NOMO-1 (cell line): Measurements from ENCODE around the gene TMEM106C.

Source experiments
- DNase-seq, 2 experiments: peaks; one replicate each; lab custom pipeline; 2025; ENCODE audit not compliant: unreplicated experiment in 2 of 2; lab: John Stamatoyannopoulos, UW

TMEM106C gene, protein sequence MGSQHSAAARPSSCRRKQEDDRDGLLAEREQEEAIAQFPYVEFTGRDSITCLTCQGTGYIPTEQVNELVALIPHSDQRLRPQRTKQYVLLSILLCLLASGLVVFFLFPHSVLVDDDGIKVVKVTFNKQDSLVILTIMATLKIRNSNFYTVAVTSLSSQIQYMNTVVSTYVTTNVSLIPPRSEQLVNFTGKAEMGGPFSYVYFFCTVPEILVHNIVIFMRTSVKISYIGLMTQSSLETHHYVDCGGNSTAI

DNA sequence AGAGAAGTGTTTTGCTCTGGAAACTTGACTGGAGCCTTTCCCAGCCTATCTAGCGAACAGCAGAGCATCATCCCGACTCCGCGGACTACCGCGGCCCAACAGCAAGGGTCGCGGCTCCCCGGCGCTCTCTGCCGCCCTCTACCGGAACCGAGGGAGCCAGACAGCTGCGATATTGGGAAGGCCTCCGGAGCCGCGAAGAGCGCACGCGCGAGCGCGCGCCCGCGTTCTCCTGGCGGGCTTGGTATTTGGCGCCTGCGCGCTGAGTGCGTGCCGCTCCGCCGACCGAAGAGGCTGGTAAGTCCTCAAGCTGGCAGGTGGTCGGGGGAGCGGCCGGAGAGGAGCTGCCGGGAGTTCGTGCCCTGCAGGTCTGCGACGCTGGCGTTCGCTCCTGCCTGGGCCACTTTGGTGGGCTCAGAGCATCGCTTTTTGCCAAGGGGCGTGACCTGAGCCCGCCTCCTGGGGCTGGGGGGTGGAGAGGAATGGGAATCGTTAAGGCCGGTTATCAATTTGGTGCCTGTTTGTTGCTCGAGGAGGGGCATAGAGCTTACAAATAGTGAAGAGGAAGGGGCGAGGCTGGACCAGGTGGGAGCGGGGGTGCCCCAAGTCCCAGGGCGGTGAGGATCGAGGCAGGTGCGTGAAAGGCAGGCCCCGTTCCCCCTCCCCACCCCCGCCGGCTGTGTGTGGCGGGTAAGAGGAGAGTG lies at the start of gene TMEM106C:
TSS of gene TMEM106C (plus strand) at position 257 of the 701 bp plus-strand sequence. CDS start 641 bp downstream, outside the sequence.
- peak; percentile 87 to 91 for DNase-seq

DNA sequence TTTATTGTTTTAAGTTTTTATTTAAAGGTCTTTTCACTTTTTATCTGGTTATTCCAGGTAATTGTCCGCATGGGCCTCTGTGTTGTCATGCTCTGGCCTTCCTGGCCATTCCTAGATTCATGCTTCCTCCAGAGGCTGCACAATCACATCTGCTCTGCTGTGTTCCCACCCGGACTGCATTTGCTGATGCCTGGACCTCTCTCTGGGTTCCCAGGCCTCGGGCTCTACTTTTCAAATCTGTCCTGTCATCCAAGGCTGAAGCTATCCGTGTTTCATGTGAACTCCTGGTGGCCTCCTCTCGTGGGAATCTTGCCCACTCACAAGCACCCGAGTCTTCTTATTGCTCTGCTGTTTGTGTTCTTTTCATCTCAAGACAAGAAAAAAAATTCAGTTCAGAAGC lies 42.5 kb upstream of the TMEM106C start:
- DNase-seq, result no peak

DNA sequence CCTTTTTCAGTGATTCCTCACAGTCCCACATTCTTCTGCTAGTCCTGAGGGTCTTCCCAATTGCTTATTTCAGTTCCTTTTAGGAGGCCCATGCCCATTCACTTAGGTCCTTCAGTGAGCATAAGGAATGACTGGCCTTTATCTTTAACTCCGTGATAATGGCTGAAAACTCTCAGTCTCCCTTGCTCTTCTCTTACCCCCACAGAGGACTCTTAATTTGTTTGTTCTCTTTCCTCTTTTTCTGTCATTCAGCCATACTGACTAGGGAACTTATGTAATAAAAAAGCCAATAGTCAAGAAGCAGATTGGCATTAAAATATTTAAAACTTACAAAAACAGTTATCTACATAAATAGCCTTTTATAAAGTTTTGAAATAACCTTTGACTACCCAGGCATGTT lies 41.5 kb upstream of the TMEM106C start:
- DNase-seq, result no peak

DNA sequence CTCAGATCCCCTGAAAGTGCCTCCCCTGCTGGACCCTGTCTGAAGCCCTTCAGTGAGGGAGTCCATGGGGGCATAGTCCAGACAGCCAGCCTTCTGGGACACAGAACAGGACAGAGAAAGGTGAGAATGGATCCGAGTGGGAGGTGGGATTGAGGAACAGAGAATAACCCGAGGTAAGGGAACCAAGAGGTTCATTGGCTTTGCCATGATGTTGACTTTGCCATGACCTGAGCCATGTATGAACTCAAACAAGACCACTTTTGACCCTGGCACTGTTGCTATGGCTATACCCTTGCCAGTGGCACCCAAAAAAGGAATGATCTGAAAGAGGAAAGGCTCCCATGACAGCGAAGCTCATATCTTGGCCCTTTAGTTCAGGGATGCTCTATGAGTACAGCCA lies 36.0 kb upstream of the TMEM106C start:
- no peak for DNase-seq

DNA sequence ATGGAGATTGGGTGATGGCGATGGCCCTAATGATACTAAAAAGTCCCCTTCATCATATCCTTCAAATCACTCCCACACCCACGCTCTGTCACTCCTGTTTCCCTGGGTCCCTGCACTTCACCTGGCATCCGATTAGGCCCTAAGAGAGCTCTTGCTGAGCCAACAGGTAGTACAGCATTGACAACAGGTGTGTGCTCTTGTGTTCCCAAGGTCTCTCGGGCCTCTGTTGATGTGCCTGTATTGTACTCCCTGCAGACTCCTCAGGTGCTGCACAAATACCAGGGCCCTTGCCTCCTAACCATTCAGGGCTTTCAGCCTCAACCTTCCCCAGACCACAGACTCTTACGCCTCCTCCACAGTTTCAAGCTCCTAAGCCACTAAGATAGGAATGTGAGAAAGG lies 32.8 kb upstream of the TMEM106C start:
- DNase-seq, result no peak

DNA sequence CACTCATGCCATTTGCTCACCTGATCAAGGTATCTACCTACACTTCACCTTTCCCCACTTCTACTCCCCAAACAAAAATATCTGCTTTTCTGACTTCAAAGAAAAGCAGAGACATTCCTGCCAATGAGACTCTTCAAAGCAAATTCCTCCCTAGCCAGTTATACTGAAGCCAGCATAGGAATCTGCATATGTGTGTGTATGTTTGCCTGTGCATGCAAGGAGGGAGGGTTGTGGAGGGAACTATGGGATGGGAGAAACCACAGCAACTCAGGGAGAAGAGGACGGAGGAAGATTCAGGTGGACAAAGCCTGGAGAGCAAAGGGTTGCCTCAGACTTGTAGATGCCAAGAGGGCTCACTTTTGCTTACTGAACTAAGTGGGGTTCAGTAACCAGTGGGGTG lies 32.2 kb upstream of the TMEM106C start:
- DNase-seq, result no peak

DNA sequence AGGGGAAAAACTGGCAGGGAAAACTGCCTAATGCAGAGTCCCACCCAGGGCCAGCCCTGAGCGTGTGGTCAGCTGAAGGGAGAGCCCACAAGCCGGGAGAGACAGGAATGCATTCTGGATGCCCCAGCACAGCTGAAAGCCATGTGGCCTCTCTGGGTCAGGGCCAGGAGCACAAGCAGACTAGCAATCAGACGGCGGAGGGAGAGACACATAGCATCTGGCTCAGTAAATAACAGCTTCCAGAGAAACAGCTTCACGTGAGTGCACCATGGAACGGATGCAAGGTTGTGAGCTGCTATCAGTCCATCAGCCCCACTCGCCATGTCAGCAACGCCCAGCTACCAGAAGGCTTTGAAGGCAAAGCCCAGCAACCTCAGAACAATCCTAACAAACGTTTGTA lies 28.2 kb upstream of the TMEM106C start:
- DNase-seq, result no peak

DNA sequence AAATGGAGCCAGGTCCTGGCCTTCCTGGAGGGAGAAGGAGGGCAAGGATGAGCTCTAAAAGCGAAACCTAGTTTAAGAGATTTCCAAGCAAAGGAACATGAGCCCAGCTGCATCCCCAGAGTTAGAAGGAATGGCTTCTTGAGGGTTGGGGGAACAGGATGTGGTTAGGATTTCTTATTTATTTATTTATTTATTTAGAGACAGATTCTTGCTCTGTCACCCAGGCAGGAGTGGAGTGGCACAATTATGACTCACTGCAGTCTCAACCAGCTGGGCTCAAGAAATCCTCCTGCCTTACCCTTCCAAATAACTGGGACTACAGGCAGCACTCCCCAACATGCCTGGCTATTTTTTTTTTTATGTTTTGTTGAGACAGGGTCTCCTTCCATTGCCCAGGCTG lies 25.3 kb upstream of the TMEM106C start:
- DNase-seq, result no peak

DNA sequence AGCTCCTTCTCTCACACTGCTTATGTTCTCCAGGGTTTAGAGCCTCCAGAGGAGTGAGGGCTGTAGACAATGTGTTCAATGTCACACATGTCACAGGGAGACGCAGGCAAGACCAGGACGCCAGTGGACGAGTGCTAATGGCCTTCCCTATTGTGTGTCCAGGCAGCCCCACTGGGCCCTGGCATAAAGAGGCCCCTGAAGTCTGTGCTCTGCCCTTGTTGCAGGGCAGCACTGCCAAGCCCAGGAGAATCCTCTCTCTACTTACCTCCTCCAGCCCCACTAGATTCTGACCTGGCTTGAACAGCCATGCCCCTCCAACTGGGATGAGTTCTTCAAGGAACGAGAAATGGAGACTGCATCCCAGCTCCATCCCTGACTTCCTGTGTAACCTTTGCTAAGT lies 24.8 kb upstream of the TMEM106C start:
- no peak for DNase-seq

DNA sequence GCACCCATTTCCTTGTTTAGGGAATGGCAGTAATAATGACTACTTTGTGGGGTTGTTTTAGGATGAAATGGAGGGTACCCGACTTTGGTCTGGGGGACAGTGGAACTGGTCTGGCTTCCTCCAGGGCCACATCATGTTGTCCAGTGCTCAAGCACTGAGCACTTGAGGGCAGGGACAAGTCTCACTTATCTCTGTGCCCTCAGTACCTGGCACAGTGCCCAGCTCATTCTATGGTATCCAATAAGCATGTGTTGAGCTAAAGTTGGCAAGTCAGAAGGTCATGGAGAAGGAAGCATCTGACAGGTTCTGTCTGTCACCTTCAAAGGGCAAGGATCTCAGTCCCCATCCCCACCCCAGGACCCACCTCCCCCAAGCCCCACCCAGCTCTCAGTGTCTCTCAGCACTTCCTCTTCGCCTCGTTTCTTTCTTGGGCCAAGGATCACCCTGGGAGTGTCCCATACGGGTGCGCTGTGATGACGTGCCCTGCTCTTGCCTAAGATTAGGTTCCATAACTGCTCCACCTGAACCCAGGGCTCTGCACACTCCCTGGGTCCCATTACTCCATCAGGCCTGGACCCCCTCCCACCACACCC lies 24.3 kb upstream of the TMEM106C start:
- DNase-seq, result no peak

DNA sequence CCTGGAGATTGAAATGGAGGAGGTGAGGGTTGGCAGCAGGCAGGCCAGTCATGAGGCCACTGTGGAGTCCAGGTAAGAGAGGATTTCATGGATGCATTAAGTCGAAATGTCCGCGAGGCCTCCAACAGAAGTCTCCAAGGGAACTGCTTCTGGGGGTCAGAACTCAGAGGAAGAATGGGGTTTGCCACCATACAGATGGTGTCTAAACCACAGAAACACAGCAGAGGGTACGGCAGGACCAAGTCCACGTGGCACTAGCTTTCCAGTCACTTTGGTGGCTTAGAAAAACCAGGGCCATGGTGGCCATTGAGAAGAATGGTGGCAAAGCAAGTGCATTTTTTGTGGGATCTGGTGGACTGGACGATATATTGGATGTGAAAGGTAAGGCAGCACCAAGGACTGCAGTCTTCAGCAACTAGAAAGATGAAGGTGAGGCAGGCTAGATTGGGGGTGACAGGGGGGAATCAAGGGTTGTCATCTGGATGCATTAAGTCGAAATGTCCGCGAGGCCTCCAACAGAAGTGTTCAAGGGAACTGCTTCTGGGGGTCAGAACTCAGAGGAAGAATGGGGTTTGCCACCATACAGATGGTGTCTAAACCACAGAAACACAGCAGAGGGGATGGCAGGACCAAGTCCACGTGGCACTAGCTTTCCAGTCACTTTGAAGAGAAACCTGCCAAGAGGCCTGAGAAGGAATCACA lies 22.5 kb upstream of the TMEM106C start:
- DNase-seq, result no peak

DNA sequence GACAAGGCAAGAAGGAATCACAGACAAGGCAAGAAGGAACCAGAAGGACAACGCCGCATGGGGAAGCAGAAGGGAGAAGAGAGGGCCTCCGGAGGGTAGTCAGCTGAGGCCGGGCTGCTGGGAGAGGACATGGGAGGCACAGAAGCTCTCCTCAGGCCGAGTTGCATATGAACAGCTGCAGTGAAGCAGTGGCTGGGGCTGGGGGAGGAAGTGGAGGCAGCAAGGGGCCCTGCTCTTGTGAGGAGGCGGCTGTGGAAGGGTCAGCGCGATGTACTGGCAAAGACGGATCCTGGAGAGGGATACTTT lies 22.0 kb upstream of the TMEM106C start:
- no peak for DNase-seq

DNA sequence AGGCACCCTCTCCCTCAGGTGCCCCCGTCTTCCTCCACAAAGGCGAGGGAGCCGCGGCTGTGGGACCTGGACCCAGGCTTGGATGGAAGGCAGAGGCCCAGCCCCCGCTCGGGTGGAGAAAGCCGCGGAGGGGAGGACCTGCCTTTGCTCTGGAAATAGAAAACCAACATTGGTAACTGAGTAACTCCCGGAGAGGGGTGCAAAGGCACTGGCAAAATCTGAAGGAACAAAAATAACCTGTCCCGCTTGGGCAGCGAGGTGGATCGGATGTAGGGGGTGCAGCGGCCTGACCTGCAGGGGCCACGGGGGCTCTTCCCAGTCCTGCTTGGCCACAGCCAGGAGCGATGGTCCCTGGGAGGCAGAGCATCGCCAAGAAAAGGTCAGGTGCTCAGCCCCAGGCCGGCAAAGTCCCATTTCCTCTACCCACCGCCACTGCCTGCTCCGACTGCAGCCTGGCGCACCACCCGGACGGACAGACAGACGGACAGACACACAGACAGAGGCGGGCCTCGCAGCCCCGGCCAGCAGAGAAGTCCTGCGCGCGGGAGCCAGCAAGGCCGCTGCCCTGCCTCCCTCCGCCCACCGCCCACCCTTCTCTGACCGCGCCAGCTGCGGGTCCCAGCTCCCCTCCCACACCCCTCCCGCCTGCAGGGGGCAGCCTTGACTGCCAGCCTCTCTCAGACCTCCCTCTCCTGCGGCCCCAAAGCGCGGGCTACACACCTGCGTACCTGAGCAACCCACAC lies 21.4 kb upstream of the TMEM106C start:
- peak; percentile 2 to 27 for DNase-seq

DNA sequence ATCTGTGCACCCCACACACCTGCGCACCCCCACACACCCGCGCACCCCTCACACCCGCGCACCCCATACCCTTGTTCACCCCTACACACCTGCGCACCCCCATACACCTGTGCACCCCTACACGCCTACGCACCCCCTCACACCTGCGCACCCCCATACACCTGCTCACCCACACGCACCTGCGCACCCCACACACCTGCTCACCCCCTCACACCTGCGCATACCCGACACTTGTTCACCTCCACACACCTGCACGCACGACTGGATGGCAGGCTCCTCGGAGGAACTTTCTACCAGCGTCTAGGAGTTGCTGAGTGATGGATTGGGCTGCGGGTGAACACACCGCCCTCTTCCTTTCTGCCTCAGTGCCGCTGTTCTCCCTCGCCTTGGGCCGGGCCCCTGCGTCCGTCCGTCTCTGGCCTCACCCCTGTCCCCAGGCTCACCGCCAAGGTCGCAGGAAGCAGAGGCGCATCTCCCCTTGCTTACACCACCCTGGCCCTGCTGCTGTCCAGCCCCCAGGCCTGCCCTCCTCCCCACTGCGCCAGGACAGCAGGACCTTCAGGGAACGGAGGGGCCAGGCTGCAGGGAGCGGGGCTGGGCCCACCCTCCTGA lies 20.7 kb upstream of the TMEM106C start:
- DNase-seq, result no peak

DNA sequence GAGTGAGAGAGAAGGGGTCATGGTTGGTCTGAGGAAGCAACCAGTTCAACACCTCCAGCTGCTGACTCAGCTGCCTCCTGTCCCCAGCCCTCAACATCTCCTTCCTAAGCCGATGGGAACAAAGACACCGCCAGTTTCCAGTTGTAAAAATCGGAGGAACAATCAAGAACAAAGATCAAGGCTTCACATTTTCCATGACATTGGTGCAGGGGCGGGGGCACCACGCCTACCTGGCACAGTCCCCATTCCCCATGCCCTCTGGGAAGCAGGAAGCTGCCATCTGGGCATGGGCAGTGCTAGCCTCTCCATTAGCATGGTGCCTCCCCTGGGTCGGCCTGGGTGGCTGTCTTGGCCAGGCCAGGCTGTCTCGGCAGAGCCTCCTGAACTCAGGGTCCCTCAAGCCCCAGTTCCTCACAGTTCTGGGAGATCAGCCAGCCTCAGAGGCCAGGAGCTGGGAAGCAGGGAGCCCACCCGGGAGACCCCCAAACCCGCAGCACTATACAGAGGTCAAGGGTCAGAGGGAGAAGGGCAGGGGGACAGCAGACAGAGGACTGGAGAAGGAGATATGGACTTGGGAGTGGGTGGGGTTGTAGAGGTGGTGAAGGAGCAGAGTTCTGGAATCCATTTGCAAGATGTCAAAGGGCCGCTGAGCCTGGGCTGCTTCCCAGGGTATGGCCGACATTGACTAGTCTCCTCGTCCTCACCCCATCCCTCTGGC lies 19.6 kb upstream of the TMEM106C start:
- no peak for DNase-seq

DNA sequence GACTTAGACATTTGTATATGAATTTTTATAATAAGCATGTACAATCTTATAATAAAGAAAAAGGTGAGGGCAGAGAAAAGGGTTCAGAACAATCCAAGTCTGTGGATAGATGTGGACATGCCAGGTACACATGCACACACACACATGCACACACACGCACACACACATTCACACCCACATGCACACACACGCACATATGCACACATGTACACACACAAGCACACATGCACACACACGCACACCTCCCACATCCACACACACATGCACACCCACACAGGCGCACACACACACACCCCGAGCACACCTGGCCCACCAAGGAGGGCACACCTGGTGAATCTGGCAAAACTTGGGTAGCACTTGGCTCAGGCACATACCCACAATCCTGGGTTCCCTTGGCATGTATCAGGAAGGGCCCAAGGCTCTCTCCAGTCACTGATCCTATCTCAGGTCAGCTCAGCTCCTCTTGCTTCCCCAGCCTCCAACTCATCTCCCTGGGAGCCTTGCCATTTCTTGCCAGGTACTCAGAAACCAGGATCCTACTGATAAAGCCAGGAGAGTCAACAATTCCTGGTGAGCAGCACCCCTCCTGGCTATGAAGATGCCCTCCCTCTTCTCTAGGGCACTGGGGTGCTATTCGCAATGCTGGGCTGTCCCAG lies 18.6 kb upstream of the TMEM106C start:
- no peak for DNase-seq

DNA sequence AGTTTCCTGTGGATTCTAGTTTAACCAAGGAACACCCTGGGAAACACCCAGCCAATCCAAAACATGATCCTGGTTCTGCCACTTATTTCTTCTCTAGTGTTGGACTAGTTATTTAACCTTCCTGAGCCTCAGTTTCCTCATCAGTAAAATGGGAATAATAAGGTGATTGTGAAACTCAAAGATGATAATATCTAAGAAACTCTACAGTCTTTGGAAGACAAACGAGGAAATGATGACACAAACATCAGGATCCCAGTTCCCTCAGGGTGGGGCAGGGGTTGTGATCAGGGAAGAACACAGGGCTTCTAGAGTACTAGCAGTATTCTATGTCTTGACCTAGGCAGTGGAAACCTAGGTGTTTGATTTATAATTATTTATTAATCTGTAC lies 18.1 kb upstream of the TMEM106C start:
- no peak for DNase-seq

DNA sequence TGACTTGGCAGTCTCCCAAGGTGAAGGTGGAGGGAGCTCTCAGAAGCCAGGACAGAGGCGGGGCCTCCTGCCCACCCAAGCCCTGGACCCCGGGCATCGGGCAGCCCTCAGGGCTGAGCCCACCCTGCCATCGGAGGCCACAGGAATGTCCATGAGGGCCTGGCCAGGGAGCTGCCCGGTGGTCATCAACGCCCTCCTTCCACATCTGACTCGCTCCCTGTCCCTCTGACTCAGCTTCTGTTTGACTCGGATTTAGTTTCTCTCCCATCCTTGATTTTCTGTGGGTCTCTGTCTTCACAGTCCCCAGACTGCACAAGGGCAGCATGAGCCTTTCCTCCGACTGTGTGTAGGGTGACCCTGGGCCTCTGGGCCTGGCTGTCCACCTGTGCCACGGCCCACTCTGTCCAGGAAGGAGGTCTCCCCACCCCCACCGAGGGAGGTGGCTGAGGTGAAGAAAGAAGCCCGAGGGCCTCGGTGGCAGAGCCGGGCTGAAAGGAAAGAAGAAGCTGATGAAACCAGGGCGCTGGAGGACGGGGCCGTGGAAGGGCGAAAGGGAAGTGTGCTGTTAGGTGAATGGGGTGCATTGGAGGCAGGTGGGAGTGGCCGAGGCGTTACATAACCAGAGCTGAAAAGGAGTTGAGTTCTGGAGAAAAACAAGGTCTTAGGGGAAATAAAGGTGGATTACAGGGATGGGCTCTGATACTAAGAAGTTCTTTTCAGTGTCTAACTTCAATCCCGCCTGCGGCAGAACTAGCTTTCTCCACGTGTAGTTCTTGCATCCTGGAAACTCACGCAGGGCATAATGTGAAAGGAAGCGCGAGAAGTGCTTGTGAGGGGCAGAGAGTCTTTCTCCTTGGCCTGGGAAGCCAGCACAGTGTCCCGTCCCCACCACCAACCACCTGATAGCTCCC lies 16.7 kb upstream of the TMEM106C start:
- DNase-seq, result peak; percentile 84 to 89

DNA sequence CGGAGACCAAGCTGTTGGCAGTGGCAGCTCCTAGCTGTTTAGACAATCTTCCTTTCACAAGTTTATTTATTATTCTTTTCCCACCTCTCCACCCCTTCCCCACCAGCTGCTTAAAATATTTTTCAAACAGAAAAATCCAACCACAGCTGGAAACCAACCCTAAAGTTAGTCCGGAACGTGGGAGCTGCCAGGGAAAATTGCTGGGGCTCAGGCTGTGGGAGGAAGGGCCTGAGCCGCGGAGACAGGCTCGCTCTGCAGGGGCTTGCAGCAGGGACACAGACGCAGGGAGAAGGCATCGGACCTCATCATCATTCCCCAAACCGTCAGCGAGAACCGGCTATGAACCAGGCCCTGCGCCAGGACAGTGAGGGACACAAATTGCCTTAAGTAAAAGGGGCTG lies 16.1 kb upstream of the TMEM106C start:
- DNase-seq, result no peak
